ENCODE results near the gene CDK6. TPM values are rescaled to one million over a fixed set of nuclear protein-coding genes. Genes with fewer than 3 reads are reported as not detected.

The CDK6 gene
- total RNA-seq, 1 donor from 2014 or later, result 23.3 TPM

DNA sequence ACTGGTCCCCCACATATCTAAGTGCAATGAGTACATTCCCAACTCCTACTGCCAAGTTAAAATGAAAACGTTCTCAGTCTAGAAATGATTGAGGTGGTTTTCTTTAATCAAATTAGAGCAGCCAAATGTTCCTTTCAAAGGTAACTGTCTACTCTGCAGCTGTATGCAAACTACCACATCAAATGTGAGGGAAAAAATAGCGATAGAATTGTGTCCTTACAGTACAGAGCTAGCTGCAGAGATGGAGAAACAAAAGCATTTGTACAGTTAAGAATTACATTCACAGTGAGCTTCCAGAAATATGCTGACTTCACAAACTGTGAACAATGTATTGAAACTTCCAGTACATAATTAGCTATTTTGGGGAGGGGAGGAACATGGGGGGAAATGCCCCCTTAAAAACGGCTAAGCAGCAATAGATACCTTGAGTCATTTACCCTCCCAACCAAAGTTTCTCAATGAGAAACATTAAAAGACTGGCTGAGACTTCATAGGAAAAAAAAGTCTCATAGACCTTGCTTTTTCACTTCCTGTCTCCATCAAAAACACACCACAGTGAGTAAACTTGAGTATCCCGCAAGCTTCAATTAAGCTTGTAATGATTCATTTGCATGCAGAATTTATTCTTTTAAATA lies 22.9 kb downstream of the CDK6 start:
- peaks cover 4% of the 10 kb centered on the region for H3K36me3 Mint-ChIP-seq (ENCODE audit: insufficient read depth)
- peaks cover 11% of the 10 kb centered on the region for H3K9me3 Mint-ChIP-seq (ENCODE audit: low read depth)
- DNase-seq (ENCODE audit: low spot score, unreplicated experiment), result no peak
- H3K4me1 Mint-ChIP-seq (ENCODE audit: low read depth), result peaks cover 4% of the 10 kb centered on the region
- H3K27me3 Mint-ChIP-seq, result no peaks in the 10 kb centered on the region
- H3K27ac Mint-ChIP-seq, result no peak overlapping the region
- TF ChIP-seq, protein P1, sequence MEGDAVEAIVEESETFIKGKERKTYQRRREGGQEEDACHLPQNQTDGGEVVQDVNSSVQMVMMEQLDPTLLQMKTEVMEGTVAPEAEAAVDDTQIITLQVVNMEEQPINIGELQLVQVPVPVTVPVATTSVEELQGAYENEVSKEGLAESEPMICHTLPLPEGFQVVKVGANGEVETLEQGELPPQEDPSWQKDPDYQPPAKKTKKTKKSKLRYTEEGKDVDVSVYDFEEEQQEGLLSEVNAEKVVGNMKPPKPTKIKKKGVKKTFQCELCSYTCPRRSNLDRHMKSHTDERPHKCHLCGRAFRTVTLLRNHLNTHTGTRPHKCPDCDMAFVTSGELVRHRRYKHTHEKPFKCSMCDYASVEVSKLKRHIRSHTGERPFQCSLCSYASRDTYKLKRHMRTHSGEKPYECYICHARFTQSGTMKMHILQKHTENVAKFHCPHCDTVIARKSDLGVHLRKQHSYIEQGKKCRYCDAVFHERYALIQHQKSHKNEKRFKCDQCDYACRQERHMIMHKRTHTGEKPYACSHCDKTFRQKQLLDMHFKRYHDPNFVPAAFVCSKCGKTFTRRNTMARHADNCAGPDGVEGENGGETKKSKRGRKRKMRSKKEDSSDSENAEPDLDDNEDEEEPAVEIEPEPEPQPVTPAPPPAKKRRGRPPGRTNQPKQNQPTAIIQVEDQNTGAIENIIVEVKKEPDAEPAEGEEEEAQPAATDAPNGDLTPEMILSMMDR (IDR thresholded peaks at IDR 0.05; ENCODE audit: unreplicated experiment), result no peak
- H3K4me3 Mint-ChIP-seq (ENCODE audit: low read depth), result no peak overlapping the region

DNA sequence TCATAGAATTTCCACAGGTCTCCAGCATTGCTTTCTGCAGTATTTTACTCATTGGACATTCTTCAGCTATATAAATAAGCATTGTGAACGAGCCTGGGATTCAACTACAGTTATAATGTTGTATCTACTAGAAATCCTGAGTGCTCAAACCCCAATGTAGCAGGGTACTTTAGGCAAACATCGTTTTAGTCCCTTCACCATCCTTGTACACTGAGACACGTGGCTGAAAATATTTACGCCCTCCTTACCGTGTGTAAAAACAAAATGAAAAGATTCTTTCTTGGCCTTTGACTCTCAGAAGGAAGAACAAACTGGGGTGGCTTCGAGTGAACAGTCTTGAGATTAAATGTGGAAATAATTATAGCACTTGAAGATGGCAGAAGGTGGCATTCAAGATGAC lies 25.2 kb downstream of the CDK6 start:
- Mint-ChIP-seq H3K36me3 (ENCODE audit: insufficient read depth) (peaks cover 4% of the 10 kb centered on the region), H3K27me3 (no peaks in the 10 kb centered on the region), H3K9me3 (ENCODE audit: low read depth) (peaks cover 8% of the 10 kb centered on the region), H3K4me3 (ENCODE audit: low read depth) (no peak overlapping the region), H3K27ac (no peak overlapping the region), H3K4me1 (ENCODE audit: low read depth) (peaks cover 4% of the 10 kb centered on the region)
- no peak for DNase-seq (ENCODE audit: low spot score, unreplicated experiment)
- TF ChIP-seq, protein P1 (IDR thresholded peaks at IDR 0.05; ENCODE audit: unreplicated experiment), result no peak

DNA sequence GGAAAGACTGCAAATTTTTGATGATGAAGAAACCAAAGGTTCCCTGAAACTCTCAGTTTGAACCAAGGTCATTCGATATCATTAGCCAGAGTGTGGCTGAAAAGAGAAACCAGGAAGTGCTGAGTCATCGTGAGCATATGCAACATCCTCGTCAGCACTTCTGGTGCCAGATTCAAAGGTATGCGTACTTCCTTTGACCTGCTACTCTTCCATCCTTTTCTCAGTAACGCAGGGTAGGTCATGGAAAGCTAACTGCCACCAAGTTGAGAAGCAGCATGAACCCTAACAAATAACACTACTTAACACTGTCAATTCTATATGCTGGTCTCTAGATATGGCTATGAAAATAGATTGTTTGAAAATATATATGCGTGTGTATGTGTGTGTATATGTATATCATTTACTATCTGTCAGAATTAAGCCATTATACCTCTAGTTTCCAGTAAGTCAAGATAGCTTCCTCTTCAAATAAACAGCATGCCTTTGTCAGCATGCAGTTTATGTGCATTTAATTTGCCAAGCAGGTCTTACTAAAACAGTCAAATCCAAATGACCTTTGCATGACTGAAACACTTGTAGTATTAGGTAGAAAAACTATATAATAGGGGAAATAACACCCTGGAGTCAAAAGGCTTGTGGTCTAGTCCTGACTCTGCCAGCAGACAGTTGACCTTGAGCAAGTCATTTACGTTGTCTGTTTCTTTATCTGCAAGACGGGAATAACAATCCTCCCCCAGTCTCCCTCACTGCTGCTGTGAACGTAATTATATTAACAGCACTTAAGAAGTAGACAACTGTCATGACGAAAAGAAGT lies 26.4 kb downstream of the CDK6 start:
- Mint-ChIP-seq H3K4me1 (ENCODE audit: low read depth) (peaks cover 4% of the 10 kb centered on the region), H3K27me3 (no peaks in the 10 kb centered on the region), H3K9me3 (ENCODE audit: low read depth) (no peaks in the 10 kb centered on the region), H3K36me3 (ENCODE audit: insufficient read depth) (no peaks in the 10 kb centered on the region), H3K27ac (peak overlapping the region; percentile 88), H3K4me3 (ENCODE audit: low read depth) (no peak overlapping the region)
- DNase-seq (ENCODE audit: low spot score, unreplicated experiment), result no peak
- TF ChIP-seq, protein P1 (IDR thresholded peaks at IDR 0.05; ENCODE audit: unreplicated experiment), result no peak

DNA sequence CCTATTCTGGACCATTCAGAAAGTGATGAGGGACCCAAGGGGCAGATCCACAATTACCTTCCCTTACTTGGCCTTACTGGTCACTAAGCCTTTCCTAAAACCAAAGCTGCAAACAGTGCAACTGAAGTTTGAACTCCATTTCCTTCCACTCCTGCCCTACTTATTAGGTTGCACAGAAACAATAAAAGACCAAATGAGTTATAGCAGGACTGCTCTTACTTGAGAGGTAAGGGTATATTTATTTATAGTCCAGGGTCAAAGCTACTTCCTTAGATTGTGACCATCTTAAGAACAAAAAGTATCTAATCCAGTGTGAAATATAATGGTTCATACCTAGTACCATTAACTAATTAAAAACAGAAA lies 27.0 kb downstream of the CDK6 start:
- Mint-ChIP-seq H3K4me1 (ENCODE audit: low read depth) (peaks cover 4% of the 10 kb centered on the region), H3K27ac (no peak overlapping the region), H3K4me3 (ENCODE audit: low read depth) (no peak overlapping the region), H3K36me3 (ENCODE audit: insufficient read depth) (no peaks in the 10 kb centered on the region), H3K9me3 (ENCODE audit: low read depth) (no peaks in the 10 kb centered on the region), H3K27me3 (no peaks in the 10 kb centered on the region)
- no peak for DNase-seq (ENCODE audit: low spot score, unreplicated experiment)
- TF ChIP-seq, protein P1 (IDR thresholded peaks at IDR 0.05; ENCODE audit: unreplicated experiment), result no peak

DNA sequence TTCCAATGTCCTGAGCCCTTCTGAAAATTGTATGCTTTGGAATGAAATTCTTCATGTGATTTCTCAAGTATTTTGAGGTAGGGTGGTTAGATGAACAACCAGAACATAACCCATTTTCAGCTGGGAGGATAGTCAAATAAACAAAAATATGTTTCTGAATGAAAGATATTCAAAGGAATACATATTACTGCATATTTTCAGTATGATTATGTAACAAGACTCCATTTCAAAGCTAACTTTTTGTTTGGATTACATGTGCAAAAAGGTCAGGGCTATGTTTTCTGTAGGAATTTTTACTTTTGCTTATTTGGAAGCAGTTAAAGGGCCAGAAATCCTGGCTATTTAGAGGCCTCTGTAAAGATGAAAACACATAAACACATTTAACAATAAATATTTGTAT lies 27.7 kb downstream of the CDK6 start:
- H3K9me3 Mint-ChIP-seq (ENCODE audit: low read depth), result no peaks in the 10 kb centered on the region
- H3K4me3 Mint-ChIP-seq (ENCODE audit: low read depth), result no peak overlapping the region
- no peak overlapping the region for H3K27ac Mint-ChIP-seq

More for the DNA sequence above, 27.7 kb downstream of the CDK6 start:
- peaks cover 4% of the 10 kb centered on the region for H3K4me1 Mint-ChIP-seq (ENCODE audit: low read depth)
- no peak for DNase-seq (ENCODE audit: low spot score, unreplicated experiment)
- H3K27me3 Mint-ChIP-seq, result no peaks in the 10 kb centered on the region
- no peaks in the 10 kb centered on the region for H3K36me3 Mint-ChIP-seq (ENCODE audit: insufficient read depth)
- TF ChIP-seq, protein P1 (IDR thresholded peaks at IDR 0.05; ENCODE audit: unreplicated experiment), result no peak
